HG03196 (cell line): Measurements from ENCODE around the gene BPNT1.
A peak's percentile ranks its signal among the peaks of the same experiment; 100 is the strongest.
"Not testable (repeated sequence)": the region's sequence is repeated elsewhere in the genome, so short reads cannot be mapped to it uniquely, and the experiment has no call there.

Experiments
- ATAC-seq: cut with Tn5 transposase; IDR thresholded peaks from one replicate; pipeline ENCODE4 v1.9.1; 2021; ENCODE audit not compliant: unreplicated experiment

The BPNT1 gene

DNA sequence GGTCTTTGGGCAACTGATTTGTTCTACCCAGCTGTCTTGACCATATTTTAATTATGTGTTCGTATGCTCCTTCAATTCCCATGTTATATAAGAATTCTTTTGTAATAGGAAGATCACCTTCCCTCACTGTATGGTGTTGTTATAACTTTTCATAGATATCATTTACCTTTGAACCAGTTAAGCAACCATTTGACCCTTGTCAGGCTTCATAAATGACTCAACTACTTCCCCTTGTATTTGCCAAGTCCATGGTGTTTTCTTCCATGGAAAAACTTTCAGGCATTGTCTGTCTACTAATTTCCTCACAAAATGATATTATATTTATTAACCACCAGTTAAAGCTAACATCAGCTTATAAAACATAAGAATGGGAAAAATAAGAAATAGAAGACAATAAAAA lies 5.1 kb downstream of the BPNT1 start:
- ATAC-seq = no peak

DNA sequence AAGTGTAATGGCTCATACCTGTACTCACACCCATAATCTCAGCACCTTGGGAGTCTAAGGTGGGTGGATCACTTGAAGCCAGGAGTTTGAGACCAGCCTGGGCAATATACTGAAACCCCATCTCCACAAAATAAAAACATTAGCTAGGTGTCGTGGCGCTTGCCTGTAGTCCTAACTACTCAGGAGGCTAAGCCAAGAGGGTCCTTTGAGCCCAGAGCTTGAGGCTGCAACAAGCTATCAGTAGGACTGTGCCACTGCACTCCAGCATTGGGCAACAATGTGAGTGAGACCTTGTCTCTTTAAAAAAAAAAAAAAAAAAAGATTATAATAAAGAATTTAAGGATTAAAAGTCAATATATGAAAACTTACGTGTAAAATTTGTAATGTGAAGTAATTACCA lies 11.7 kb downstream of the BPNT1 start:
- ATAC-seq = no peak

- ATAC-seq = no peak
Observed at GRCh38 chr1:220076861-220077762, 12.5 kb downstream of the BPNT1 start.

GRCh38 chr1:220067269-220068204 lies 22.1 kb downstream of the BPNT1 start:
- no peak for ATAC-seq

DNA sequence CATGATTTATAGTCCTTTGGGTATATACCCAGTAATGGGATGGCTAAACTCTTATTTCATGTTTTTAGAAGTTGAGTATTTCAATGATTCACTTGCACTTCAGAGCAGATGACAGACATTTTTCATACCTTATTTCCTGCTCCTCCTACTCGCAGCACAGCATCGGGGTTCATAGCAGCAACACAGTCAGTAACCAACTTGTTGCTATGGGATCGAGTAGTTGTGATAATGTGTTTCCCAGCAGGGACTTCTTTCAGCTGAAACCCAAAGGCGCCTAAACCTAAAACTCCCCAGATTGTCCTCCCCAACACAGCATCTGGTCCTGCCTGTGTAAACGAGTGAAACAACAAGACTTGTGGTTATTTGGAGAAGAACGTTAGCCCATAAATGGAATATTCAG lies 27.0 kb downstream of the BPNT1 start:
- ATAC-seq = no peak

DNA sequence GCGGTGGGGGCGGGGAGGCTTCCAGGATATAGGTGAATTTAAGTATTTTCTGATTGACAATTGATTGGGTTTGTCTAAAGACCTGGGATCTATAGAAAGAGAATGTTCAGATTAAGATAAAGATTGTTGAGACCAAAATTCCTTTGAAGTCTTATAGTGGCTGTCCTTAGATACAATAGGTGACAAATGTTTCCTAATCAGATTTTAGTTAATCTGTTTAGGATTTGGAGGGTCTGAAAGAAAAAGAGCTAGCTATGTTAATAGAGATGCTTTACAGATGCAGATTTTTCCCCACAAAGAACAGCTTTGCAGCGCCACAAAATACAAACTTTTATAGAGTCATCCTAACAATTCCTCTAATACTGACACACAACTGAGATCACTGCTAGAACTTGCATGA lies 28.7 kb downstream of the BPNT1 start:
- ATAC-seq = no peak

GRCh38 chr1:220056374-220056773 lies 33.2 kb downstream of the BPNT1 start:
- ATAC-seq = no peak

DNA sequence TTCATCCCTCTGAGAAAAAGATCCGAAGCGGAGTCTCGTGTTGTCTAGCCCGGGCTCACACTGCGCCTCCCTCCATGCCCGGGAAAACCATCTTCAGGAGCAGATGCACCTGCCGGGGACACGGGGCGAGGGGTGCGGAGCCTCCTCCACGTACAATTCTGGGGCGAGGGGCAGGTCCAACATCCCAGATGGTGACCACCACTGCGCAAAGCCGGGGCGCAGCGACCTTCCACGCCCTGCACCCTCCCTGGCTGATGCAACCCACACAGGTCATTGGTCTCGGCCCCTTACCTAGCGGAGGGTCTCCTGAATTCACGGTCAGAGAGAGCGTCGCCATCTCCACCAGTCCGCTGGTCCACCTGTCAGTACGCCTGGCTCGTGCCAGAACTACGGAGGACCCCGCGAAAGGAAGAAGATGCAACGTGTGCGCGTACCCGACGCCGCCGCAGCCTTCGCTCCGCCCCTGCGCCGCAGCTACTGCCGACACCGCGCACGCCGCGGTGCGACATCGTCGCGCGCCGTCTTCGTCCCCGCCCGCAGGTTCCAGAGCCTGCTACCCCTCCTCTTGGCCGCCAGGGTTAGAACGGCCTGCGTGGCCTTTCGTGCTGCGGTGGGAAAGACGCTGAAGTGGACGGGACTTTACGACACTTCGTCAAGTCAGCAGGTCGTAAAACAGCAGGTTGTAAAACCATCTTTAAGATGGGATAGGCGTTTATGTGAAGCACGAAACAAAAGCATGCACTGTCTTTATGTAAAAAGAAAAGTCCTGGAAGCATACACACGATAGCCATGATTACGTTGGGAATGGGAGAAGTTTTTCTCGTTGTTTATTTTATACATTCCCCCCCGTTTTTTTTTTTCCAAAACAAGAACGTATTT lies 43.3 kb downstream of the BPNT1 start, which contains the start of gene EPRS1:
Gene EPRS1 (minus strand): TSS at position 454 of the 879 bp plus-strand sequence. CDS start 117 bp downstream, at position 337.
- ATAC-seq = peak; percentile 99

DNA sequence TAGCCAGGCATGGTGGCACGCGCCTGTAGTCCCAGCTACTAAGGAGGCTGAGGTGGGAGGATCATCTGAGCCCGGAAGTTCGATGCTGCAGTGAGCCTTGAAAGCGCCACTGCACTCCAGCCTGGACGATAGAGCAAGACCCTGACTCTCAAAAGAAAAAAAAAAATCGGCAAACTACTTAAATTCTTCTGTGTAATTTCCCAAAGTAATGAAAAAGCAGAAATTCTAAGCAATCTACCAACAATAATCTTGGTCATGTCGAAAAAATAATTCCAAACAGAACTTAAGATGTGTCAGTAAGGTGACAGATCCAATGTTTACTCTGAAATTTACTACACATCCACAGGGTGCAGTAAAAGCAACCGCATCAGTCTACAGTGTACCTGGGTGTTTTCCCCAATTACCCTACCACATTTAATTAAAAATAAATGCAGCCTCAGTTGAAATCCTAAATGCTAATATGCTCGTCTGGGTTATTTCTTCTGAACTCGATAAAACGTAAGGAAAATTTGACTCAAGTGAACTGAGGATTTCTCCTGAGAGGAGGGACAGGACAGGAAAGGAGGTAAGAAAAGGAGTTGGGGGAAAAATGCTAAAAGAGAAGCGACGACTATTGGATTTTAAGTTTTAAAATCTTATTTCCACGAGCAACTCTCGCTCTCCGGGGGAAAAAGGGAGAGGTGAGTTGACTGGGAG lies 44.1 kb downstream of the BPNT1 start:
- ATAC-seq = no peak

DNA sequence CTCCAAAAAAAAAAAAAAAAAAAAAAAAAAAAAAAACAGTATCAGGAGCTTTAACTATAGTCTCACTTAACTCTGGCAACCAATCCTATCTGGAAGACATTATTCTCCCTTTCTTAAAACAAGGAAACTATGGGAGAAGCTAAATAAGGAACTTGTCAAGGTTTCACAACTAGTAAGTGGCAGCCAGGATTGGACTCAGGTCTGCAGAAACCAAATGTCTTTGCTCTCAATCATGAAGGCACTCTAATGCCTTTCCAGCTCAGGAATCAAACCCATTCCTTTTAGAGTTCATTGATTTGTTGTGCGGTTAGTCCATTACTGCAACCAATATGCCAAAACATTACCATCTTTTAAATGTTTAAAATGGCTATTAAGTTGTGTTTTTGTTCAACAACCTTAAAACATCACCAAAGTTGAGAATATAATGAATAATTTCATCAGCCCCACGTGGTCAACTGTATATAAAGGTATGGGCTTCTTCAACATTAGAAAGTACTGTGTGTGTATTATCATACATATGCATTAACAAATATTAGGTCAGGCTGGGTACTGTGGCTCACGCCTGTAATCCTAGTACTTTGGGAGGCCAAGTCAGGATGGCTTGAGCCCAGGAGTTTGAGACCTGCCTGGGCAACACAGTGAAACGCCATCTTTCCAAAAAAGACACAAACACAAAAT lies 44.8 kb downstream of the BPNT1 start:
- no peak for ATAC-seq

- ATAC-seq = no peak
Observed at GRCh38 chr1:220043646-220044045, 45.9 kb downstream of the BPNT1 start.

- no peak for ATAC-seq
Observed at GRCh38 chr1:220040028-220040596, 49.5 kb downstream of the BPNT1 start.

- ATAC-seq = no peak
Observed at GRCh38 chr1:220038640-220039039, 50.9 kb downstream of the BPNT1 start.

- not testable (repeated sequence) for ATAC-seq
Observed at GRCh38 chr1:220037810-220038209, 51.8 kb downstream of the BPNT1 start.

GRCh38 chr1:220032911-220033310 lies 56.7 kb downstream of the BPNT1 start:
- no peak for ATAC-seq

DNA sequence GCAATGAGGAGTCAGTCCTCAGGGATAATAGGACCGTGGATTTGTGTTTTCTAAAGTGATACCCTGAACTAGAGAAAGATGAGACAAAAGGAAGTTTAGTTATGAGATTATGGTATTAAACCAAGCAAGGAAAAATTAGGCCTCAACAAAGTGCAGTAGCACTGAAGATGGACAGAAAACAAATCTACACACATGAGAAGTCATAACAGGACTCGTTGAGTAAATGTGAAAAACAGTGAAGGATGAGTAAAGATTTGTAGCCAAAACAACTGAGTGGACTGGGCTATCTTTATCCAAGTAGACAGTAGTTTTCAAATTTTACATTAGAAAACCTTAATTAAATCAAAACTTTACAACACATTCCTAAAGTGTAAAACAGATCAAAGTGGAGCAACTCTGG lies 58.3 kb downstream of the BPNT1 start:
- no peak for ATAC-seq

DNA sequence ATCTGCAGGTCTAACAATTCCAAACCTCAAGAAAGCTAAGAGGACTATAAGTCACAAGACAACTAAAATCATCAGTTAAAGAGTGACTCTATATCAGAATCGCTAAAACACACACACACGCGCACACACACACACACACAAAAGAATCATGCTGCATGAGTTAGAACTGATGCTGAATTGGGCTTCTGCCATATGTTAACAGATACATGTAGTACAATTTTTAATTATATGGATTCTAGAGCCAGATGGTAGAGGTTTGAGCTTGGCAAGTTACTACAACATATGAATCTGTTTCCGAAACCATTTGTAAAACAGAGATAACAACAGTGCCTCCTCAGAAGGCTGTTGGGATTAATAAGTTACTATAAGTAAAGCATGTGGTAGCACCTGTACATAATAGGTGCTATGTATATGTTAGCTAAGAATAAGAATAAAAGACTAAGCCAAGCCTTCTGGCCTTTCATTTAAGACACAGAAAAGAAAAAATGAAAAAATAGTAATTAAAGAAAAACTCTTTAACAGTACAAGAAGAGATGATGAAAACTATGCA lies 61.2 kb downstream of the BPNT1 start:
- no peak for ATAC-seq

DNA sequence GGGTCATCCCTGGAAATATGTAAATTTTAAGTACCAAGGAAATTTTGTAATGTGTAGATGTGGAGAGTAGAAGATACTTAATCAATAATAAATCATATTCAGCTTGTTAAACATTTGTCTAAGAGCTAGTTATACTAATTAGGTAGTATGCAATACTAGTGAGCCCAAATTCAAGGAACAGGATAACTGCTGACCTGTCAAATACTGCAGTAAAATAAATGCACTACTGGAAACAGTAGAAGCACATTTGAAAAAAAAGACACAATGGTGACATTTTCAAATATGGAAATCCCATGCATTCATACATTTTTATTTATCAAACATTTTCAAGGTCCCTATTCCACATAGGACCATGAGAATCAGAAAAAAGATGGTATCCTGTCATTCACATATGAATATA lies 70.5 kb downstream of the BPNT1 start:
- ATAC-seq = no peak

DNA sequence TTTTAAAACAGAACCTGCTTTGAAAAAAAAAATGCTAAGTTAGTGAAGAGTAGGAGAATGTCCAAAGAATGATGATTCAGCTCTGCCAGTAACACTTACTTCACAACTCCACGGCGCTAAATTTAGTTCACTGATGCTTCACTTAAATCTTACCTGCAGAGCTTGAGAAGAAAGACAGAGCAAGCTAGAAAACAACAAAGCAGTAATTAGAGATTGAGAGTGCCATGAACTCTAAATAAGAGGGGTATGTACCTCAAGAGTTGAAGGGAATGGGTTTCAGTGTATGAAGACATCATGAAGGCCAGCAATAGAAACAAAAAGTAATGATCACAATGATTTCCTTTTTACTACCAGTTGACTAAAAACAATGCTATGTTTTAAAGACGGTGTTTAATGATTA lies 76.1 kb downstream of the BPNT1 start:
- ATAC-seq = peak; percentile 94
